H1 (cell line): ENCODE data around the gene AIG1. TPM values are rescaled to one million over a fixed set of nuclear protein-coding genes. Genes with fewer than 3 reads are reported as not detected.

Source experiments
- CTCF ChIA-PET: fragments of 300-600 bp; sonication (Branson Sonifier 250); formaldehyde crosslinking; loops from one replicate; lab custom pipeline; 2021; ENCODE audit not compliant: partially characterized antibody; lab: Charles Lee
- POLR2A ChIA-PET: fragments of 300-600 bp; sonication (Branson Sonifier 250); formaldehyde crosslinking; loops from one replicate; lab custom pipeline; 2021; ENCODE audit warnings: inconsistent platforms; ENCODE audit not compliant: partially characterized antibody; lab: Charles Lee
- DNase-seq, 2 experiments: peaks; one replicate each; pipeline versions ENCODE4 v3.0.0 to v3.0.0-alpha.2; 2010 to 2022; ENCODE audit warnings: low spot score in 2 of 2, low read depth in 1 of 2, mixed read lengths in 1 of 2
- FAIRE-seq: peaks from 2 replicates; lab custom pipeline; 2011; peaks lifted over from hg19 to GRCh38; lab: Jason Lieb, UNC
- H2AFZ ChIP-seq: 2 replicates; pipeline ENCODE4 v1.8.1; 2012; ENCODE audit warnings: low read length, inconsistent platforms
- H2AK5ac ChIP-seq: 2 replicates; pipeline ENCODE4 v1.6.1; 2013; ENCODE audit warnings: low read depth, low read length
- H2BK120ac ChIP-seq: replicated peaks from 2 replicates; pipeline ENCODE3; 2013; ENCODE audit warnings: low read depth, low read length, inconsistent platforms
- H2BK12ac ChIP-seq: 2 replicates; pipeline ENCODE4 v1.6.1; 2013; ENCODE audit warnings: low read depth, low read length
- H2BK15ac ChIP-seq: 2 replicates; pipeline ENCODE4 v1.6.1; 2013; ENCODE audit warnings: low read length
- H2BK20ac ChIP-seq: 2 replicates; pipeline ENCODE4 v1.6.1; 2013; ENCODE audit warnings: low read length
- H2BK5ac ChIP-seq: 2 replicates; pipeline ENCODE4 v1.6.1; 2013; ENCODE audit warnings: low read depth, low read length
- H3K14ac ChIP-seq: 2 replicates; pipeline ENCODE4 v1.6.1; 2013; ENCODE audit warnings: inconsistent platforms; ENCODE audit not compliant: insufficient read length
- H3K18ac ChIP-seq: 2 replicates; pipeline ENCODE4 v1.6.1; 2013; ENCODE audit warnings: low read length; ENCODE audit errors: extremely low read depth
- H3K23ac ChIP-seq: 2 replicates; pipeline ENCODE4 v1.6.1; 2013; ENCODE audit warnings: inconsistent platforms; ENCODE audit not compliant: insufficient read length
- H3K23me2 ChIP-seq: 2 replicates; pipeline ENCODE4 v1.6.1; 2013; ENCODE audit warnings: low read depth, low read length
- H3K27ac ChIP-seq: 2 replicates; pipeline ENCODE4 v1.6.1; 2011; ENCODE audit warnings: low read depth, low read length, inconsistent platforms
- H3K27me3 ChIP-seq, 4 experiments: replicated peaks in 1 of 4; 1 replicate in 1 of 4; 2 replicates in 3 of 4; pipeline versions ENCODE4 v1.6.1 to v1.8.1; 2011 to 2013; ENCODE audit warnings: low read length in 3 of 4, mild to moderate bottlenecking in 3 of 4, inconsistent platforms in 2 of 4, mixed read lengths in 2 of 4, moderate library complexity in 1 of 4; ENCODE audit not compliant: control insufficient read depth in 3 of 4, insufficient read depth in 3 of 4; ENCODE audit errors: extremely low read depth in 1 of 4
- H3K36me3 ChIP-seq, 4 experiments: 2 replicates each; pipeline versions ENCODE4 v1.6.1 to v1.8.1; 2011 to 2013; ENCODE audit warnings: mild to moderate bottlenecking in 4 of 4, low read length in 3 of 4, moderate library complexity in 2 of 4, control low read depth in 1 of 4, inconsistent platforms in 1 of 4; ENCODE audit not compliant: insufficient read depth in 4 of 4, control insufficient read depth in 2 of 4
- H3K4ac ChIP-seq: replicated peaks from 2 replicates; pipeline ENCODE3; 2013; ENCODE audit warnings: low read length, low read depth, mixed read lengths, inconsistent platforms; ENCODE audit not compliant: insufficient read length
- H3K4me1 ChIP-seq, 4 experiments: replicated peaks in 1 of 4; 1 replicate in 1 of 4; 2 replicates in 3 of 4; pipeline versions ENCODE4 v1.6.1 to v1.8.1; 2011 to 2013; ENCODE audit warnings: low read length in 3 of 4, inconsistent platforms in 2 of 4, mixed read lengths in 1 of 4; ENCODE audit not compliant: insufficient read depth in 4 of 4, control insufficient read depth in 3 of 4
- H3K4me2 ChIP-seq, 2 experiments: 2 replicates each; pipeline versions ENCODE4 v1.6.1 to v1.8.1; 2011 to 2013; ENCODE audit warnings: low read depth in 2 of 2, low read length in 2 of 2, control low read depth in 1 of 2, inconsistent platforms in 1 of 2, mild to moderate bottlenecking in 1 of 2; ENCODE audit not compliant: insufficient read depth in 1 of 2
- H3K4me3 ChIP-seq, 4 experiments: fragments of 200-600, 300-600 bp in 1 of 4; sonication (generic), shearing (Covaris generic), sonication (Bioruptor Twin) in 1 of 4; 2 replicates each; pipeline versions ENCODE4 v1.5.1 to v1.8.1; 2011 to 2016; ENCODE audit warnings: low read length in 4 of 4, low read depth in 3 of 4, control low read depth in 2 of 4, inconsistent platforms in 2 of 4, mild to moderate bottlenecking in 2 of 4, mixed read lengths in 1 of 4, moderate library complexity in 1 of 4; ENCODE audit not compliant: insufficient read depth in 2 of 4; ENCODE audit errors: extremely low read depth in 1 of 4
- H3K56ac ChIP-seq: replicated peaks from 2 replicates; pipeline ENCODE3; 2013; ENCODE audit warnings: low read depth, mild to moderate bottlenecking, mixed read lengths, low read length, inconsistent platforms; ENCODE audit not compliant: insufficient read length
- H3K79me1 ChIP-seq: 2 replicates; pipeline ENCODE4 v1.6.1; 2013; ENCODE audit warnings: low read depth, low read length, control low read depth
- H3K79me2 ChIP-seq, 2 experiments: 2 replicates each; pipeline versions ENCODE4 v1.6.1 to v1.8.1; 2012 to 2013; ENCODE audit warnings: low read length in 2 of 2, mild to moderate bottlenecking in 2 of 2, inconsistent platforms in 1 of 2; ENCODE audit not compliant: insufficient read depth in 2 of 2, control insufficient read depth in 1 of 2
- H3K9ac ChIP-seq, 4 experiments: replicated peaks in 1 of 4; 1 replicate in 1 of 4; 2 replicates in 3 of 4; pipeline versions ENCODE4 v1.6.1 to v1.8.1; 2011 to 2013; ENCODE audit warnings: low read depth in 3 of 4, low read length in 3 of 4, control low read depth in 2 of 4, mild to moderate bottlenecking in 2 of 4, moderate library complexity in 2 of 4, inconsistent platforms in 1 of 4; ENCODE audit errors: extremely low read depth in 1 of 4
- H3K9me3 ChIP-seq, 2 experiments: 2 replicates each; pipeline versions ENCODE4 v1.6.1 to v1.8.1; 2012 to 2013; ENCODE audit warnings: mild to moderate bottlenecking in 2 of 2, moderate library complexity in 2 of 2, control low read depth in 1 of 2, inconsistent platforms in 1 of 2, low read depth in 1 of 2, low read length in 1 of 2, mixed read lengths in 1 of 2; ENCODE audit not compliant: insufficient read depth in 2 of 2
- H4K20me1 ChIP-seq, 2 experiments: replicated peaks in 1 of 2; 2 replicates each; pipeline versions ENCODE3 to v1.8.1; 2011 to 2013; ENCODE audit warnings: inconsistent platforms in 2 of 2, low read length in 2 of 2, mild to moderate bottlenecking in 1 of 2; ENCODE audit not compliant: insufficient read depth in 2 of 2, control insufficient read depth in 1 of 2
- H4K5ac ChIP-seq: 2 replicates; pipeline ENCODE4 v1.6.1; 2013; ENCODE audit warnings: low read length, low read depth, mixed read lengths, inconsistent platforms; ENCODE audit not compliant: insufficient read length
- H4K8ac ChIP-seq: 2 replicates; pipeline ENCODE4 v1.8.0; 2013; ENCODE audit warnings: mild to moderate bottlenecking, moderate library complexity, low read length, inconsistent platforms; ENCODE audit not compliant: insufficient read depth; ENCODE audit errors: extremely low read depth
- H4K91ac ChIP-seq: replicated peaks from 2 replicates; pipeline ENCODE3; 2013; ENCODE audit warnings: low read length, mixed read lengths, inconsistent platforms; ENCODE audit not compliant: insufficient read length
- CBX5 ChIP-seq: fragments of 300-800, 300-1000 bp; sonication (generic); IDR thresholded peaks from 2 replicates; pipeline ENCODE4 v1.7.1; 2016; ENCODE audit warnings: antibody characterized with exemption, low read length, low read depth
- CBX8 ChIP-seq: fragments of 300-800, 300-1000 bp; sonication (generic); IDR thresholded peaks from 2 replicates; pipeline ENCODE4 v1.7.1; 2016; ENCODE audit warnings: low read depth, low read length, borderline replicate concordance
- EGR1 ChIP-seq: IDR thresholded peaks from 2 replicates; pipeline ENCODE4 v1.6.1; 2011; ENCODE audit warnings: low read depth, low read length, borderline replicate concordance
- EP300 ChIP-seq, 2 experiments: IDR thresholded peaks; 1 replicate in 1 of 2; 2 replicates in 1 of 2; pipeline ENCODE4 v1.6.1; 2011 to 2012; ENCODE audit warnings: low read depth in 2 of 2, low read length in 2 of 2, mild to moderate bottlenecking in 2 of 2, borderline replicate concordance in 1 of 2, inconsistent platforms in 1 of 2, moderate library complexity in 1 of 2
- FOSL1 ChIP-seq: IDR thresholded peaks from 2 replicates; pipeline ENCODE4 v1.6.1; 2011; ENCODE audit warnings: mild to moderate bottlenecking, low read depth, low read length, moderate library complexity; ENCODE audit not compliant: insufficient read depth
- HDAC6 ChIP-seq: IDR thresholded peaks from one replicate; pipeline ENCODE4 v1.7.1; 2012; ENCODE audit warnings: low read depth, mild to moderate bottlenecking, inconsistent platforms, low read length, moderate library complexity
- KDM5A ChIP-seq: fragments of 200-600 bp; IDR thresholded peaks from 2 replicates; pipeline ENCODE4 v1.7.1; 2012; ENCODE audit warnings: mild to moderate bottlenecking, low read length, inconsistent platforms, mixed read lengths
- RFX5 ChIP-seq: IDR thresholded peaks from 2 replicates; pipeline ENCODE4 v1.6.1; 2011; ENCODE audit warnings: low read depth, low read length, improper control_type of control experiment, borderline replicate concordance
- RXRA ChIP-seq: IDR thresholded peaks from 2 replicates; pipeline ENCODE4 v1.6.1; 2011; ENCODE audit warnings: low read depth, mild to moderate bottlenecking, low read length, moderate library complexity; ENCODE audit not compliant: insufficient read depth
- SIX5 ChIP-seq: IDR thresholded peaks from 2 replicates; pipeline ENCODE4 v1.6.1; 2011; ENCODE audit warnings: mild to moderate bottlenecking, low read depth, low read length
- TBP ChIP-seq: IDR thresholded peaks from 2 replicates; pipeline ENCODE4 v1.6.1; 2011; ENCODE audit warnings: low read depth, low read length, improper control_type of control experiment
- ZNF274 ChIP-seq: IDR thresholded peaks from 2 replicates; pipeline ENCODE4 v1.7.0; 2012; ENCODE audit warnings: low read length, borderline replicate concordance; ENCODE audit errors: extremely low read depth
- WGBS, 2 experiments: shearing (Covaris generic) in 1 of 2; methylation state at CpG; one replicate each; pipeline versions ENCODE4 v1.1.6 to v1.1.7; 2013 to 2015; ENCODE audit warnings: low lambda C conversion rate in 2 of 2, mixed read lengths in 2 of 2, inconsistent platforms in 1 of 2, low coverage in 1 of 2, missing lambda C conversion rate in 1 of 2; ENCODE audit not compliant: insufficient replicate concordance in 2 of 2, insufficient coverage in 1 of 2, insufficient read length in 1 of 2; ENCODE audit errors: extremely low coverage in 1 of 2, missing lambda C conversion rate in 1 of 2; 5-methylcytosine and 5-hydroxymethylcytosine counted together
- polyA plus RNA-seq, 7 experiments: library from polyadenylated mRNA; depleted of rRNA in 3 of 7; stranded (reverse) in 5 of 7; unstranded in 2 of 7; fragments of >200 nt in 5 of 7; fragments of 200-250 nt in 2 of 7; gene quantifications; 1 replicate in 5 of 7; 2 replicates in 1 of 7; 4 replicates in 1 of 7; pipeline versions ENCODE4 v1.2.1 to v1.2.3, GENCODE V29; 2011 to 2013; ENCODE audit warnings: missing spikeins in 2 of 7, mixed read lengths in 2 of 7
- total RNA-seq: library from RNA; stranded (reverse); fragmentation: NEBNext Ultra II Directional; extraction: Animal tissue kit (Norgen Biotek cat#: 25700); gene quantifications from 2 replicates; pipeline ENCODE4 v1.2.1, GENCODE V29; 2021

The AIG1 gene
- total and polyA plus RNA-seq, 2 of the 8 experiments (the other 6 are each of a cell fraction or from before 2014, with no cell fraction given), result 56.6 to 58.4 TPM

GRCh38 chr6:143040018-143040417 is 20.7 kb upstream of the AIG1 start:
- 89% methylated on average over 2 of the region's 2 CpGs; no CpG with 5 or more reads in 1 of the 2 experiments for WGBS, 2 experiments
- no peak overlapping the region for H3K27ac ChIP-seq
- no peak overlapping the region for H3K4me2 ChIP-seq
- H4K91ac ChIP-seq, result no peak overlapping the region
- no peaks in the 10 kb centered on the region for H3K9me3 ChIP-seq
- DNase-seq, result no peak
- H2AFZ ChIP-seq, result no peak overlapping the region
- no peak overlapping the region for H3K23ac ChIP-seq
- H3K4ac ChIP-seq, result no peak overlapping the region
- H2BK12ac ChIP-seq, result no peak overlapping the region
- H3K23me2 ChIP-seq, result no peaks in the 10 kb centered on the region
- no peak overlapping the region for H2BK15ac ChIP-seq
- no peak overlapping the region for H4K5ac ChIP-seq
- H3K4me3 ChIP-seq, result no peak overlapping the region
- H3K56ac ChIP-seq, result no peak overlapping the region
- no peak overlapping the region for H2AK5ac ChIP-seq
- no peaks in the 10 kb centered on the region for H3K27me3 ChIP-seq
- H4K8ac ChIP-seq, result no peak overlapping the region
- no peak overlapping the region for H2BK20ac ChIP-seq
- H2BK120ac ChIP-seq, result no peak overlapping the region
- no peaks in the 10 kb centered on the region for H3K79me2 ChIP-seq
- H4K20me1 ChIP-seq, result no peaks in the 10 kb centered on the region
- H2BK5ac ChIP-seq, result no peak overlapping the region
- H3K9ac ChIP-seq, result no peak overlapping the region
- H3K18ac ChIP-seq, result no peak overlapping the region
- ChIA-PET CTCF (interaction anchor here (0.6 to 1.0 kb wide), 4 partner anchors 8 to 375 kb away, joined by 3 to 4 read pairs (median 4); no protein-coding TSS in a partner anchor), POLR2A (no interaction called here)
- no peak overlapping the region for H3K14ac ChIP-seq
- no peaks in the 10 kb centered on the region for H3K36me3 ChIP-seq
- H3K4me1 ChIP-seq, result no peaks in the 10 kb centered on the region
- no peak for FAIRE-seq
- TF ChIP-seq TBP (no peak), CBX5 (no peak), RFX5 (no peak), HDAC6 (no peak), CBX8 (no peak), SIX5 (no peak), EGR1 (no peak), RXRA (no peak), ZNF274 (no peak), KDM5A (no peak), FOSL1 (no peak), EP300 (IDR thresholded peaks at IDR 0.05; ENCODE audit: borderline replicate concordance in 1 of 2, low read depth in 2 of 2, low read length in 2 of 2) (no peak)
- no peaks in the 10 kb centered on the region for H3K79me1 ChIP-seq
